B cell (primary cell): Measurements from ENCODE around the gene CALHM3. TPM values are rescaled to one million over a fixed set of nuclear protein-coding genes. Genes with fewer than 3 reads are reported as not detected.

Experiments
- ATAC-seq: fragments of 200-7000 bp; cut with Tn5 transposase; one replicate; pipeline ENCODE4 v1.10.0; 2021; ENCODE audit warnings: low read depth, mild to moderate bottlenecking, moderate number of reproducible peaks, moderate library complexity
- CTCF ChIA-PET: fragments of 350-600 bp; sonication (Branson Sonifier 250); formaldehyde crosslinking; loops from one replicate; lab custom pipeline; 2021; ENCODE audit warnings: antibody characterized with exemption, inconsistent platforms; lab: Charles Lee
- POLR2A ChIA-PET: fragments of 350-600 bp; sonication (Branson Sonifier 250); formaldehyde crosslinking; loops from one replicate; lab custom pipeline; 2021; ENCODE audit warnings: antibody characterized with exemption; lab: Charles Lee
- DNase-seq: peaks from one replicate; pipeline ENCODE4 v3.0.0; 2013
- H2AFZ ChIP-seq: 2 replicates; pipeline ENCODE4 v1.6.1; 2012; ENCODE audit warnings: mild to moderate bottlenecking, low read depth, low read length; ENCODE audit not compliant: insufficient read depth, poor library complexity, severe bottlenecking
- H3K27ac ChIP-seq, 2 donors: 1 replicate in 1 of 2; 2 replicates in 1 of 2; pipeline ENCODE4 v1.5.1; 2012 to 2013; ENCODE audit warnings: low read length in 2 of 2, mild to moderate bottlenecking in 2 of 2, moderate library complexity in 1 of 2
- H3K27me3 ChIP-seq, 4 experiments: fragments of 200-600 bp in 1 of 4; sonication (generic) in 1 of 4; replicated peaks in 1 of 4; 1 replicate in 2 of 4; 2 replicates in 2 of 4; pipeline versions ENCODE4 v1.6.1 to v1.7.0; 2013 to 2016; ENCODE audit warnings: low read length in 3 of 4, mild to moderate bottlenecking in 2 of 4, mixed read lengths in 1 of 4, moderate library complexity in 1 of 4; ENCODE audit not compliant: insufficient read depth in 4 of 4, control insufficient read depth in 3 of 4; ENCODE audit errors: control extremely low read depth in 1 of 4
- H3K36me3 ChIP-seq, 2 experiments: replicated peaks in 1 of 2; 1 replicate in 1 of 2; 2 replicates in 1 of 2; pipeline versions ENCODE4 v1.6.1 to v1.7.1; 2013; ENCODE audit warnings: low read length in 1 of 2; ENCODE audit not compliant: insufficient read depth in 2 of 2, control insufficient read depth in 1 of 2; ENCODE audit errors: control extremely low read depth in 1 of 2, extremely low read depth in 1 of 2
- H3K4me1 ChIP-seq, 2 donors: fragments of 200-600 bp in 1 of 2; sonication (generic) in 1 of 2; 1 replicate in 1 of 2; 2 replicates in 1 of 2; pipeline versions ENCODE4 v1.5.1 to v1.6.1; 2013 to 2017; ENCODE audit warnings: low read length in 2 of 2; ENCODE audit not compliant: control insufficient read depth in 2 of 2, insufficient read depth in 2 of 2
- H3K4me2 ChIP-seq: replicated peaks from 2 replicates; pipeline ENCODE3; 2012; ENCODE audit warnings: mild to moderate bottlenecking, low read depth, low read length; ENCODE audit not compliant: poor library complexity, severe bottlenecking
- H3K4me3 ChIP-seq, 5 experiments: fragments of 200-600 bp in 1 of 5; sonication (generic) in 1 of 5; 1 replicate in 3 of 5; 2 replicates in 2 of 5; pipeline versions ENCODE4 v1.5.1 to v1.7.0; 2011 to 2016; ENCODE audit warnings: low read length in 4 of 5, mild to moderate bottlenecking in 4 of 5, low read depth in 2 of 5, control low read depth in 1 of 5, moderate library complexity in 1 of 5; ENCODE audit not compliant: insufficient read depth in 1 of 5; ENCODE audit errors: control extremely low read depth in 1 of 5, extremely low read depth in 1 of 5
- H3K79me2 ChIP-seq: fragments of 200-600 bp; sonication (generic); one replicate; pipeline ENCODE4 v1.6.0; 2016; ENCODE audit warnings: low read length; ENCODE audit not compliant: control insufficient read depth, insufficient read depth
- H3K9ac ChIP-seq: fragments of 200-600 bp; sonication (generic); 2 replicates; pipeline ENCODE4 v1.6.1; 2017; ENCODE audit warnings: mild to moderate bottlenecking, low read length, moderate library complexity
- H3K9me3 ChIP-seq, 3 donors: one replicate each; pipeline versions ENCODE4 v1.6.1 to v1.7.1; 2013; ENCODE audit warnings: low read length in 2 of 3; ENCODE audit not compliant: control insufficient read depth in 2 of 3, insufficient read depth in 1 of 3; ENCODE audit errors: control extremely low read depth in 1 of 3
- H4K20me1 ChIP-seq: 2 replicates; pipeline ENCODE4 v1.6.0; 2012; ENCODE audit warnings: mild to moderate bottlenecking, low read length; ENCODE audit not compliant: insufficient read depth, control insufficient read depth, poor library complexity, severe bottlenecking
- H3K27ac Mint-ChIP-seq: one replicate; pipeline ENCODE4 v1.8.0; 2021; ENCODE audit warnings: mixed read lengths
- H3K27me3 Mint-ChIP-seq: one replicate; pipeline ENCODE4 v1.8.0; 2021; ENCODE audit warnings: mixed read lengths
- H3K4me1 Mint-ChIP-seq: one replicate; pipeline ENCODE4 v1.8.0; 2021; ENCODE audit warnings: mixed read lengths
- H3K4me3 Mint-ChIP-seq: one replicate; pipeline ENCODE4 v1.8.0; 2021; ENCODE audit warnings: mixed read lengths
- H3K9me3 Mint-ChIP-seq: one replicate; pipeline ENCODE4 v1.8.0; 2022; ENCODE audit warnings: mixed read lengths; ENCODE audit not compliant: insufficient read depth
- EZH2 ChIP-seq: IDR thresholded peaks from 2 replicates; pipeline ENCODE4 v1.6.1; 2012; ENCODE audit warnings: borderline replicate concordance, low read depth, mild to moderate bottlenecking, moderate library complexity, low read length; ENCODE audit not compliant: insufficient read depth, poor library complexity, severe bottlenecking
- WGBS: methylation state at CpG from one replicate; pipeline ENCODE4 v1.1.5; 2013; ENCODE audit warnings: missing lambda C conversion rate; ENCODE audit not compliant: insufficient coverage; 5-methylcytosine and 5-hydroxymethylcytosine counted together
- intact Hi-C: fragments of 100-400 bp; cut with micrococcal nuclease; formaldehyde crosslinking; loops from one replicate; pipeline ENCODE4 v1.10.0; 2022
- polyA plus RNA-seq: library from polyadenylated mRNA; depleted of rRNA; stranded (reverse); fragments of >200 nt; gene quantifications from 2 replicates; pipeline ENCODE4 v1.2.3, GENCODE V29; 2012
- total RNA-seq, 2 donors: library from RNA; stranded (reverse); fragments of 120-200 nt in 1 of 2; gene quantifications; 1 replicate in 1 of 2; 2 replicates in 1 of 2; pipeline versions ENCODE4 v1.2.3 to v1.2.4, GENCODE V29; 2013 to 2022
- TF ChIP-seq, protein P1 (sequence below): fragments of 200-600 bp; IDR thresholded peaks from one replicate; pipeline ENCODE4 v1.8.0; 2022; ENCODE audit warnings: antibody characterized with exemption, mild to moderate bottlenecking

Gene CALHM3
- total and polyA plus RNA-seq, 2 donors (not counting 1 experiment from before 2014, with no cell fraction given): not detected

- intact Hi-C loops: loop anchor here (1.0 kb wide), 3 partner anchors 19 to 103 kb away; partner anchors contain the start of genes ATP5MK, CALHM2 and PDCD11
- no peaks in the 10 kb centered on the region for H3K27me3 Mint-ChIP-seq
- H3K4me3 ChIP-seq: peak overlapping the region in 3 of 5 experiments; percentile 15 to 35 (median 31)
- no peaks in the 10 kb centered on the region for H3K36me3 ChIP-seq
- peak overlapping the region; percentile 79 for H3K4me3 Mint-ChIP-seq
- H3K4me1 ChIP-seq: peaks cover 40 to 70% of the 10 kb centered on the region in 2 donors
- H2AFZ ChIP-seq: peak overlapping the region; percentile 56
- H4K20me1 ChIP-seq: no peaks in the 10 kb centered on the region
- WGBS: 5% methylated on average over 10 of the region's 14 CpGs
- peak overlapping the region; percentile 43 for H3K9ac ChIP-seq
- no peaks in the 10 kb centered on the region for H3K9me3 Mint-ChIP-seq
- no peak for TF ChIP-seq EZH2
- TF ChIP-seq, protein P1, sequence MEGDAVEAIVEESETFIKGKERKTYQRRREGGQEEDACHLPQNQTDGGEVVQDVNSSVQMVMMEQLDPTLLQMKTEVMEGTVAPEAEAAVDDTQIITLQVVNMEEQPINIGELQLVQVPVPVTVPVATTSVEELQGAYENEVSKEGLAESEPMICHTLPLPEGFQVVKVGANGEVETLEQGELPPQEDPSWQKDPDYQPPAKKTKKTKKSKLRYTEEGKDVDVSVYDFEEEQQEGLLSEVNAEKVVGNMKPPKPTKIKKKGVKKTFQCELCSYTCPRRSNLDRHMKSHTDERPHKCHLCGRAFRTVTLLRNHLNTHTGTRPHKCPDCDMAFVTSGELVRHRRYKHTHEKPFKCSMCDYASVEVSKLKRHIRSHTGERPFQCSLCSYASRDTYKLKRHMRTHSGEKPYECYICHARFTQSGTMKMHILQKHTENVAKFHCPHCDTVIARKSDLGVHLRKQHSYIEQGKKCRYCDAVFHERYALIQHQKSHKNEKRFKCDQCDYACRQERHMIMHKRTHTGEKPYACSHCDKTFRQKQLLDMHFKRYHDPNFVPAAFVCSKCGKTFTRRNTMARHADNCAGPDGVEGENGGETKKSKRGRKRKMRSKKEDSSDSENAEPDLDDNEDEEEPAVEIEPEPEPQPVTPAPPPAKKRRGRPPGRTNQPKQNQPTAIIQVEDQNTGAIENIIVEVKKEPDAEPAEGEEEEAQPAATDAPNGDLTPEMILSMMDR: no peak
- H3K4me1 Mint-ChIP-seq: peaks cover 71% of the 10 kb centered on the region
- H3K79me2 ChIP-seq: no peaks in the 10 kb centered on the region
- ChIA-PET POLR2A (interaction anchor here (1.0 to 2.9 kb wide), 3 partner anchors 12 to 19 kb away, joined by 3 to 24 read pairs (median 4); partner anchors contain the start of gene CALHM2), CTCF (interaction anchor here (0.7 to 2.4 kb wide), 8 partner anchors 9 to 55 kb away, joined by 3 to 17 read pairs (median 8); partner anchors contain the start of gene CALHM2)
- H3K27me3 ChIP-seq: no peaks in the 10 kb centered on the region
- H3K4me2 ChIP-seq: peak overlapping the region; percentile 75
- H3K27ac Mint-ChIP-seq: peak overlapping the region; percentile 96
- DNase-seq (peak; percentile 85), ATAC-seq (peak; percentile 78)
- H3K27ac ChIP-seq: peak overlapping the region; percentile 69 to 78
- peaks cover 0 to 6% (median 0%) of the 10 kb centered on the region in 3 donors for H3K9me3 ChIP-seq
Measured at GRCh38 chr10:103470761-103471653, 8.0 kb downstream of the CALHM3 start.
